SKM-1 treated with dmso at 0.1 percent for 144 hours (cell line): ENCODE data around the gene DPEP2NB.
"Not testable (repeated sequence)": the region's sequence is repeated elsewhere in the genome, so short reads cannot be mapped to it uniquely, and the experiment has no call there.

Experiments
- DNase-seq: peaks from one replicate; lab custom pipeline; 2025; ENCODE audit not compliant: unreplicated experiment; lab: John Stamatoyannopoulos, UW

Gene DPEP2NB

GRCh38 chr16:67987460-67988160 lies 28.1 kb downstream of the DPEP2NB start:
- no peak for DNase-seq

GRCh38 chr16:67986949-67987348 lies 28.8 kb downstream of the DPEP2NB start:
- no peak for DNase-seq

GRCh38 chr16:67982011-67982696 lies 33.6 kb downstream of the DPEP2NB start:
- no peak for DNase-seq

DNA sequence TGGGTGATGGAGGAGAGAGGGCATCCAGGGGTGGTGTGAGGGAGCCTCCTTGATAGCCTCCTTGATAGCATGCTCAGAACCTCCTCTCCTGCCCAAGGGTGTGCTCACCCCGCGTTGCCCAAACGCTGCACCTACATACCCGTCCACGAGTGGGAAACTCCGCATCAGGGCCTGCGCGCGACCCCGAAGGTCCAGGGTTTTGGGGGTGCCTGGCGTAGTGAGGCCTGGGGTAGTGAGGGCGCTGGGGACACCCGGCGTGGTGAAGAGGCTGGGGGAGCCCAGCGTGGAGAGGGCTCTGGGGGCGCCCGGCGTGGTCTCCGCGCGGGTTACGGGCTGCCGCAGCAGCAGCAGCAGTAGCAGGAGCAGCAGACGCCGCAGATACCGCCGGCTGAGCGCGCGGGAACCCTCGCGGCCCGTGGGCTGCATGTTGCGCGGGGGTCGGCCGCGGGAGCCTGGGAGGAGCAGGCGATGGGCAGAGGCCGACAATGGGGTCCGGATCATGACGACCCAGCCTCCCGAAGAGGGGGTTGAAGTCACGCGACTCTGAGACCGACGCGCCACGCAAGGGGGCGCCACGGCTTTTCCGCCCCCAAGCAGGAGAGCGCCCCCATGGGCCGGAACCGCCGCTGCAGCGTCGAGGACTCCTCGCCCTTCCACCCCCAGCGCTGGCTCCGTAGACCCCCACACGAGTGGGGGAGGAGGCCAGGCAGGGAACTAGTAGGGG lies 35.6 kb downstream of the DPEP2NB start, which contains the start of gene DPEP3:
Gene DPEP3, minus strand, starts transcription at position 545 of the 724 bp plus-strand sequence. Its CDS starts 119 bp downstream, at position 426.
- DNase-seq, result no peak

GRCh38 chr16:67977469-67978227 lies 38.1 kb downstream of the DPEP2NB start:
- DNase-seq, result no peak

- DNase-seq, result no peak
Observed at GRCh38 chr16:67977005-67977404, 38.7 kb downstream of the DPEP2NB start.

GRCh38 chr16:67976205-67976604 lies 39.5 kb downstream of the DPEP2NB start:
- no peak for DNase-seq

DNA sequence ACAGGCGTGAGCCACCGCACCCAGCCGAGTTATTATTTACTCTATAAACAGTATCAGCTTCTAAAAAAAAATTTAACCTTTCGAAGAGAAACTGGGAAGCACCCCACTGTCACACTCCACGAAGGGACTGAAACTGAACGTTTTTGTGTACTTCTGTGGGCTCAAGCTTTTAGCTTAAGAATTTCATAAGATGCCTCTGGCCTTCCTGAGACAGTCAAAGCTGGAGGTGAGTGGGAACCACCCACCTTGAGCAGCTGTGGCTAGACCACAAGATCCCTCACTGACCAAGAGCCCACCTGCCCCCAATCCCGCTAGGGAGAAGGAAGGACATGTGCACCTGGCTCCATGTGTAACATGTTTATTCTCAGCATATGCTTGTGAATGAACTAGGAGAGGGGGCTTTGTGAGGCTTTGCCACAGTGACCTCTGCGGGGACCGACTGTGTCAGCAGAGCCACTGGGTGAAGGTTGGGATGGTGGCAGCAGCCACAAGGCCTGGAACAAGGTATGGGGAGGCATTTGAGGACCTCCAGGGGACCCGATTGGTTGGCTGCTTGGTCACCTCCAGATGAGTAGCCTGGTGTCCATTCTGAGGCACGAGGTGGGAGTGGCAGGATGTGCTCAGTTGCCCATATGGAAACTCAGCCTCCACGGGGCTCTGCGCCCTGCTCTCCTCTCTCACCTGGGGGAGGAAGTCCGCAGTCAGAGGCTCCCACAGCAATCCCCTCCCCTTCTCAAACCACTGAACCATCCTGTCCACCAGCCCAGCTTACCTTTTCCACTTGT lies 40.2 kb downstream of the DPEP2NB start:
- no peak for DNase-seq

GRCh38 chr16:67972285-67972684 lies 43.4 kb downstream of the DPEP2NB start:
- not testable (repeated sequence) for DNase-seq

GRCh38 chr16:67971111-67971510 lies 44.6 kb downstream of the DPEP2NB start:
- no peak for DNase-seq

GRCh38 chr16:67969254-67970039 lies 46.3 kb downstream of the DPEP2NB start:
- DNase-seq, result no peak

DNA sequence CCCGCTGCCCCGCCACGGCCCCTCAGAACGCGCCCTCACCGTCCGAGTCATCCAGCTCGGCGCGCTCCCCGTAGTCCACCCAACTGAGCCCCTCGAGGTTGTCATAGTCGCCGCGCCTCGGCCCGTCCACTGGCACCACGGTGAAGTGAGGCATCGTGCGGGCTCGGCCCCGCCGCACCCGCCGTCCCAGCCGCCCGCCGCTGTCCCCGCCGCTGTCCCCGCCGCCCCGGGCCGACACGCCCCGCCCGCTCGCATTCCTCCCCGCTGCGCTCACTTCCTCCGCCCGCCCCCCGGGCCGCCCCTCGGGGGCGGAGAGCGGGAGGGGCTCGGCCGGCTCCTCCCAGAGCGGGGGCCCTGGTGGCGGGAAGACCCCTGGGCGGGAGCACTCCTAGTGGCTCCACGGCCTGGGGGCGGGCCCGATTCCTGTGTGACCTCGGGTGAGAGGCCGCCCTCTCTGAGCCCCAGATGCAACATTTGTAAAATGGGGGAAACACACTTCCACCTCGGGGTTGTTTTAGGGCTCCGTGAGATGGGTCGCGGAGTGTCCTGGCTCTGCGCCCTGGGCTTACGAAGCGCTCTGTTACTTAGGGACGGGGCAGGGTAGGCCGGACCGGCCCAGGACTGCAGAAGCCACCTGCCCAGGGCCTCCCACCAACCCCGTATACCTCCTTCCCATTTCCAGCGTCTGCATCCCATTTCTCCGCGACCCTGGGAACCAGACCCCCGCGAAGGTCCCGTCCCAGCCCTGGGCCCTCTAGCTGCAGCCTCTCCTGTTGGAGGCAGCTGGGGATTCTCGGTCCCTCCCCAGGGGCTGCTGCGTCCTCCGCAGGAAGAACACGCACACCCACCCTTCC lies 47.1 kb downstream of the DPEP2NB start, which contains the start of gene SLC12A4:
Gene SLC12A4, minus strand, starts transcription at position 238 of the 854 bp plus-strand sequence. Its CDS starts 84 bp downstream, at position 154.
- DNase-seq, result peak; percentile 31

DNA sequence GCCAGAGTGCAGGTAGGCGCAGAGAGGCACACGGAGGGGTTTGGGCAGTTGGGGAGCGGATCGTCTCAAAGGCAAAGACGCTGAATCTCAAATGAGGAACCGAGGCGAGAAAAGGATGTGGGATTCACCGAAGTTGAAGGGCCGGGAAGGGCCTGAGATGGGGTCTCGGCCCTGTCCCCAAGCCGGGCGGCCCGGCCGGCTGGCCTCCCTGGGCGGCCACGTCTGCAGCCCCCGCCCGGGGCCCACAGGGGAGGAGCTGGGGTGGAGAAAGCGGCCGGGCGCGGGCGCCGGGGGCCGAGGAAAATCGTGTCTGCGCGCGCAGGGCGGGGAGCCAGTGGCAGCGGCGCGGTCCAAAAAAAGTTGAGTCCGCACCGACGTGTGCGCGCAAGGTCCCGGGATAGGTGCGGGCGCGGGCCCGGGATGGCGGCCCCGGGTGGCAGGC lies 47.7 kb downstream of the DPEP2NB start:
- DNase-seq, result no peak

DNA sequence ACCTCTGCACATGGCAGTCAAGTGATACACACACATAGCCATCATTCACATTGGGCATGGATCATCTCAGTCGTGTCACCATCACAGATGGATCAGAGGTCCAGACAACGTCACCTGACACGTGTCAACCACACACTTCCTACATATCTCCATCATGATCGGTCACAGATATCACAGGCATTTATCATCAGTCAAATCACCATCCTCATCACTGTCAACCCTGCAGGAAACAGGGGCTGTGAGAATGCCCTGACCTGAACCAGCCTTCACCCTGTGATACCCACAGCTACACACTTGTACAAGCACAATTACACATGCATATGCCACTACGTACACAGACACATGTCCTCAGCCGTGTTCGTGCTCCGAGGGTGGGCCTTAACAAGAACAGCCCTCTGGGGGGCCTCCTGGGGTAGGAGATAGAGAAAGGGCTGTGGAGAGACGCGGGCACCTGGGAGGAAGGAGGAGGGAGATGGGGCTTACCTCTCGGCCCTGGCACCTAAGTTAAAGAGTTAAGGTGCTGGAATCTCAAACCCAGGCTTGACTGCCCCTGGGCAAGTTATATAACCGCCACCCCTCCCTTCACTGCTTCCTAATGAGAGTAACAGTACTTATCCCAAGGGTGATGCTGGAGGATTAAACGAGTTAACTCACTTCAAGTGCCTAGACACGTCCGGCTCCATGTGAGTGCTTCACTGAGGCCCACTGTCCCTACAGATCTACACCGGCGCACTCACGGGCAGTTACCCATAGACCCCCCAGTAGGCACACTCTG lies 48.3 kb downstream of the DPEP2NB start:
- DNase-seq, result no peak

DNA sequence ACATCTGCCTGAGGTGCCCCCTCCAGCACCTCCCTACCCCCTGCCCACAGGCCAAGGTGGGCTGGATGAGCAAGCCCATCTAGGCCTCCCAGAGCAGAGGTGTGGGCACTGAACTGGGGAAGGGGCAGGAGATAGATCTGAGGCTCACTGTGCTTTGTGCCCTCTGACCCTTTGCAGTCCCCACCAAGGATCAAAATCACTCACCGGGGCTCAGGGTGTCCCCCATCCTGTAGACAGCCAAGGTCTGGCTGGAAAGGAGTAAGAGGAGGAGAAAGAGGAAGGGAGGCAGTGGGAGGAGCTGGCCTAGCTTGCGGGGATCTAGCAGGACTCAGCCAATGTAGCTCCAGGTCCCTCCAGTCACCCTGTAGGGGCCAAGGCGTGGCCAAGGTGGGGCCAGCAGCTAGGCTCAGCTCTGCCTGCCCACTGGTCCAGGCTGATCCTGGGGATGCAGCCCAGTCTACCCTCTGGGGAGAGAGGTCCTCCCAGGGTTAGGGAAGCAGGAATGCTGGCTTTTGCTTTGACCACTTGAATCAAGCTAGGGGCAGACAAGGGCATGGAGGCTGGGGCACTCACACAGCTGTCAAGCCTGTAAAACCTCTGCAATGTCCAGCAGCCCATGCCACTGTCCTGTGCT lies 49.0 kb downstream of the DPEP2NB start:
- DNase-seq, result peak; percentile 13

- no peak for DNase-seq
Observed at GRCh38 chr16:67965668-67966548, 49.8 kb downstream of the DPEP2NB start.
